Keratinocyte (primary cell): ENCODE results near the gene KRTAP6-3. TPM values are rescaled to one million over a fixed set of nuclear protein-coding genes. Genes with fewer than 3 reads are reported as not detected.

Experiments used
- DNase-seq: peaks from one replicate; pipeline ENCODE4 v3.0.0-alpha.2; 2011; ENCODE audit warnings: low read depth, missing footprints, low spot score
- FAIRE-seq: peaks from 2 replicates; lab custom pipeline; 2011; peaks lifted over from hg19 to GRCh38; lab: Jason Lieb, UNC
- H2AFZ ChIP-seq: 2 replicates; pipeline ENCODE4 v1.6.0; 2012; ENCODE audit warnings: low read length, control low read depth, inconsistent platforms; ENCODE audit not compliant: control insufficient read depth
- H3K27ac ChIP-seq: 2 replicates; pipeline ENCODE4 v1.5.1; 2011; ENCODE audit warnings: low read length; ENCODE audit not compliant: control insufficient read depth, insufficient read depth
- H3K27me3 ChIP-seq: 3 replicates; pipeline ENCODE4 v1.6.0; 2011; ENCODE audit warnings: low read length; ENCODE audit not compliant: control insufficient read depth, insufficient read depth; ENCODE audit errors: extremely low read depth
- H3K36me3 ChIP-seq, 2 experiments: 2 replicates in 1 of 2; 3 replicates in 1 of 2; pipeline ENCODE4 v1.5.1; 2011; ENCODE audit warnings: low read length in 2 of 2, mild to moderate bottlenecking in 1 of 2; ENCODE audit not compliant: control insufficient read depth in 2 of 2, insufficient read depth in 2 of 2; ENCODE audit errors: extremely low read depth in 1 of 2
- H3K4me1 ChIP-seq: 3 replicates; pipeline ENCODE4 v1.5.1; 2011; ENCODE audit warnings: low read length; ENCODE audit not compliant: control insufficient read depth, insufficient read depth; ENCODE audit errors: extremely low read depth
- H3K4me2 ChIP-seq: 3 replicates; pipeline ENCODE4 v1.6.0; 2011; ENCODE audit warnings: low read depth, low read length; ENCODE audit not compliant: control insufficient read depth, insufficient read depth; ENCODE audit errors: extremely low read depth
- H3K4me3 ChIP-seq, 3 experiments: fragments of 200-600 bp in 1 of 3; sonication (generic) in 1 of 3; 2 replicates in 2 of 3; 3 replicates in 1 of 3; pipeline ENCODE4 v1.5.1; 2011 to 2016; ENCODE audit warnings: low read length in 3 of 3, mild to moderate bottlenecking in 3 of 3, control low read depth in 2 of 3, inconsistent platforms in 1 of 3, low read depth in 1 of 3, mixed read lengths in 1 of 3, mixed run types in 1 of 3, moderate library complexity in 1 of 3; ENCODE audit not compliant: control insufficient read depth in 2 of 3, insufficient read depth in 2 of 3; ENCODE audit errors: extremely low read depth in 1 of 3
- H3K79me2 ChIP-seq: 2 replicates; pipeline ENCODE4 v1.6.0; 2012; ENCODE audit warnings: low read length; ENCODE audit not compliant: control insufficient read depth, insufficient read depth
- H3K9ac ChIP-seq: 3 replicates; pipeline ENCODE4 v1.6.0; 2011; ENCODE audit warnings: low read length; ENCODE audit not compliant: control insufficient read depth, insufficient read depth; ENCODE audit errors: extremely low read depth
- H3K9me1 ChIP-seq: 3 replicates; pipeline ENCODE4 v1.6.0; 2011; ENCODE audit warnings: low read length; ENCODE audit not compliant: control insufficient read depth, insufficient read depth; ENCODE audit errors: extremely low read depth
- H3K9me3 ChIP-seq: 2 replicates; pipeline ENCODE4 v1.5.1; 2012; ENCODE audit warnings: low read depth, low read length; ENCODE audit not compliant: control insufficient read depth
- H4K20me1 ChIP-seq: 3 replicates; pipeline ENCODE4 v1.6.0; 2011; ENCODE audit warnings: low read length; ENCODE audit not compliant: control insufficient read depth, insufficient read depth; ENCODE audit errors: extremely low read depth
- CTCF ChIP-seq, 3 experiments: IDR thresholded peaks in 1 of 3; conservative IDR thresholded peaks in 1 of 3; optimal IDR thresholded peaks in 1 of 3; 2 replicates in 2 of 3; 3 replicates in 1 of 3; pipeline versions ENCODE3 to v1.5.1; 2011; ENCODE audit warnings: low read length in 3 of 3, mild to moderate bottlenecking in 3 of 3, moderate library complexity in 2 of 3, control low read depth in 1 of 3, inconsistent platforms in 1 of 3; ENCODE audit not compliant: insufficient read depth in 2 of 3; ENCODE audit errors: extremely low read depth in 1 of 3
- EZH2 ChIP-seq: IDR thresholded peaks from one replicate; pipeline ENCODE4 v1.6.1; 2012; ENCODE audit warnings: inconsistent platforms, mild to moderate bottlenecking, low read length, moderate library complexity
- dilution Hi-C: fragments of 300-500 bp; cut with MboI; formaldehyde crosslinking; loops from one replicate; pipeline ENCODE4 v1.7.0; 2020; ENCODE audit warnings: low sequenced_read_pairs; ENCODE audit not compliant: extremely low pct_ligation_motif_present
- polyA plus RNA-seq, 5 experiments: library from polyadenylated mRNA; depleted of rRNA in 3 of 5; stranded (reverse) in 3 of 5; stranded (forward) in 1 of 5; unstranded in 1 of 5; fragments of >200 nt; gene quantifications; 1 replicate in 1 of 5; 2 replicates in 3 of 5; 3 replicates in 1 of 5; pipeline versions ENCODE4 v1.2.1 to v1.2.3, GENCODE V29; 2011 to 2012; ENCODE audit warnings: missing spikeins in 2 of 5, low read depth in 1 of 5, low replicate concordance in 1 of 5

KRTAP6-3 gene
- polyA plus RNA-seq, 1 donor (not counting 4 experiments of a cell fraction or from before 2014, with no cell fraction given): not detected

GRCh38 chr21:30634906-30635305 lies 42.7 kb downstream of the KRTAP6-3 start, which contains the start of gene KRTAP20-2:
Gene KRTAP20-2 (plus strand): TSS chr21:30635206. CDS start chr21:30635264, 58 bp downstream.
- no peaks in the 10 kb centered on the region for H3K79me2 ChIP-seq
- H3K36me3 ChIP-seq: no peaks in the 10 kb centered on the region
- H3K4me2 ChIP-seq: no peak within 1 kb of the TSS
- TF ChIP-seq CTCF (optimal IDR thresholded peaks at IDR 0.05 in 1 of 3, IDR thresholded peaks at IDR 0.05 in 1 of 3, conservative IDR thresholded peaks at IDR 0.05 in 1 of 3; ENCODE audit: extremely low read depth in 1 of 3, insufficient read depth in 2 of 3, low read length in 3 of 3) (no peak), EZH2 (no peak)
- FAIRE-seq: no peak
- no peaks in the 10 kb centered on the region for H3K27me3 ChIP-seq
- dilution Hi-C loops: no loop called here
- no peaks in the 10 kb centered on the region for H3K4me1 ChIP-seq
- H4K20me1 ChIP-seq: no peaks in the 10 kb centered on the region
- no peak within 1 kb of the TSS for H3K27ac ChIP-seq
- H3K4me3 ChIP-seq: no peak within 1 kb of the TSS
- H2AFZ ChIP-seq: no peak within 1 kb of the TSS
- no peaks in the 10 kb centered on the region for H3K9me3 ChIP-seq
- no peaks in the 10 kb centered on the region for H3K9me1 ChIP-seq
- H3K9ac ChIP-seq: no peak within 1 kb of the TSS
- DNase-seq: no peak

GRCh38 chr21:30638686-30639085 lies 46.4 kb downstream of the KRTAP6-3 start:
- H3K4me2 ChIP-seq: no peak overlapping the region
- H2AFZ ChIP-seq: no peak overlapping the region
- DNase-seq: no peak

More at GRCh38 chr21:30638686-30639085, 46.4 kb downstream of the KRTAP6-3 start:
- H3K4me3 ChIP-seq: no peak overlapping the region
- H3K4me1 ChIP-seq: no peaks in the 10 kb centered on the region
- no peaks in the 10 kb centered on the region for H3K79me2 ChIP-seq
- H3K9ac ChIP-seq: no peak overlapping the region
- no peaks in the 10 kb centered on the region for H3K27me3 ChIP-seq
- H3K36me3 ChIP-seq: no peaks in the 10 kb centered on the region
- no peak for FAIRE-seq
- no peaks in the 10 kb centered on the region for H3K9me1 ChIP-seq
- no peaks in the 10 kb centered on the region for H4K20me1 ChIP-seq
- H3K27ac ChIP-seq: no peak overlapping the region
- dilution Hi-C loops: no loop called here
- TF ChIP-seq EZH2 (no peak), CTCF (optimal IDR thresholded peaks at IDR 0.05 in 1 of 3, IDR thresholded peaks at IDR 0.05 in 1 of 3, conservative IDR thresholded peaks at IDR 0.05 in 1 of 3; ENCODE audit: extremely low read depth in 1 of 3, insufficient read depth in 2 of 3, low read length in 3 of 3) (no peak)
- H3K9me3 ChIP-seq: no peaks in the 10 kb centered on the region
